ENCODE data around the gene INO80. TPM values are rescaled to one million over a fixed set of nuclear protein-coding genes. Genes with fewer than 3 reads are reported as not detected.

The INO80 gene
- total RNA-seq, 4 donors from 2014 or later, result 17.5 to 111 (median 40.1) TPM

DNA sequence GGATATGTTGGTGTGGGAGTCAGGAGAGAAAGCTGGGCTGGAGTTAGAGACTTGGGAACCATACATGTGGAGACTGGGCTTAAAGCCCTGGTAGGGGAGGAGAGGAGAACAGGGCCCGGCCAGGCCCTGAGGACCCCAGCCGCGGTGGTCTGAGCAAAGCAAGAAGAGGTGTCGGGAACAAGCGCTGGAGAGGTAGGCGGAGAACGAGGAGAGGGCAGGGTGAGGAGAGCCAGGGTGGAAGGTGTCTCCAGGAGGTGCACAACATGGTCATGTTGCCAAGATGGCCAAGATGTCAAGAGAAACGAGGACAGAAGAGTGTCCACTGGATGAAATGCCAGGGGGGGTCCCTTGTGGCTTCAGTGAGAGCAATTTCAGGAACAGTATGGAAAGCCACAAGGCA lies 157.4 kb downstream of the INO80 start:
- peak in 1 of 3 donors; percentile 10 for DNase-seq
- no peaks in the 10 kb centered on the region for H3K9me3 ChIP-seq
- TF ChIP-seq, protein P1, sequence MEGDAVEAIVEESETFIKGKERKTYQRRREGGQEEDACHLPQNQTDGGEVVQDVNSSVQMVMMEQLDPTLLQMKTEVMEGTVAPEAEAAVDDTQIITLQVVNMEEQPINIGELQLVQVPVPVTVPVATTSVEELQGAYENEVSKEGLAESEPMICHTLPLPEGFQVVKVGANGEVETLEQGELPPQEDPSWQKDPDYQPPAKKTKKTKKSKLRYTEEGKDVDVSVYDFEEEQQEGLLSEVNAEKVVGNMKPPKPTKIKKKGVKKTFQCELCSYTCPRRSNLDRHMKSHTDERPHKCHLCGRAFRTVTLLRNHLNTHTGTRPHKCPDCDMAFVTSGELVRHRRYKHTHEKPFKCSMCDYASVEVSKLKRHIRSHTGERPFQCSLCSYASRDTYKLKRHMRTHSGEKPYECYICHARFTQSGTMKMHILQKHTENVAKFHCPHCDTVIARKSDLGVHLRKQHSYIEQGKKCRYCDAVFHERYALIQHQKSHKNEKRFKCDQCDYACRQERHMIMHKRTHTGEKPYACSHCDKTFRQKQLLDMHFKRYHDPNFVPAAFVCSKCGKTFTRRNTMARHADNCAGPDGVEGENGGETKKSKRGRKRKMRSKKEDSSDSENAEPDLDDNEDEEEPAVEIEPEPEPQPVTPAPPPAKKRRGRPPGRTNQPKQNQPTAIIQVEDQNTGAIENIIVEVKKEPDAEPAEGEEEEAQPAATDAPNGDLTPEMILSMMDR (IDR thresholded peaks at IDR 0.05), result no peak
- TF ChIP-seq POLR2A (IDR thresholded peaks at IDR 0.05), result no peak
- H3K27me3 ChIP-seq, result no peaks in the 10 kb centered on the region
- no peak overlapping the region for H3K27ac ChIP-seq
- no peaks in the 10 kb centered on the region for H3K36me3 ChIP-seq
- H3K4me3 ChIP-seq, result no peak overlapping the region
- peaks cover 0 to 17% (median 0%) of the 10 kb centered on the region in 4 donors for H3K4me1 ChIP-seq

GRCh38 chr15:40958146-40958545 lies 157.9 kb downstream of the INO80 start:
- peak in 1 of 3 donors; percentile 34 for DNase-seq
- no peaks in the 10 kb centered on the region for H3K9me3 ChIP-seq
- no peak overlapping the region for H3K4me3 ChIP-seq
- no peaks in the 10 kb centered on the region for H3K27me3 ChIP-seq
- H3K27ac ChIP-seq, result peak overlapping the region in 1 of 4 donors; percentile 4
- TF ChIP-seq, protein P1 (IDR thresholded peaks at IDR 0.05), result no peak
- no peak for TF ChIP-seq POLR2A (IDR thresholded peaks at IDR 0.05)
- no peaks in the 10 kb centered on the region for H3K36me3 ChIP-seq
- peaks cover 0 to 17% (median 0%) of the 10 kb centered on the region in 4 donors for H3K4me1 ChIP-seq

DNA sequence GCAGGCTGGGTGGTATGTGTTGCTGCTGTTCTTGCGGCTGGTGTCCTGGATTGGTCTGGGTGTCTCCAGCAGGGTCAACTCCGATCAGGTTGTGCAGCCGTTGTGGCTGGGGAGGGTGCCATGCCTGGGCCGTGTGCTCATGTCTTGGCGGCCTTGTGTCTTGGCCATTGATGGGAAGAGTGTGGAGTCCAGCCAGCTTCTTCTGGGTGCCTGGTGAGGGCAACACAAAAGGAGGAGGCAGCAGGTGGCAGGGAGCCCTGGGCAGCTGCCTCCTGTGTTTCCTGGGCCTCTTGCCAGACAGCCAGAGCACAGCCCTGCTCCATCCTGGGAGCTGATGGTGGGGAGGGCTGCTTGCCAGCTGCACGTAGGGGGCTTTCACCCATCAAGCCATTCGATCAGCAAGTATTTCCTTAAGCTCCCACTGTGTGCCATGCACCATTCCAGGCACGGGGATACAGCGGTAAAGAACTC lies 158.5 kb downstream of the INO80 start:
- no peaks in the 10 kb centered on the region for H3K36me3 ChIP-seq
- no peak overlapping the region for H3K4me3 ChIP-seq
- H3K9me3 ChIP-seq, result no peaks in the 10 kb centered on the region
- H3K27me3 ChIP-seq, result no peaks in the 10 kb centered on the region
- peaks cover 0 to 17% (median 0%) of the 10 kb centered on the region in 4 donors for H3K4me1 ChIP-seq
- peak in 1 of 3 donors; percentile 39 for DNase-seq
- H3K27ac ChIP-seq, result peak overlapping the region in 1 of 4 donors; percentile 4
- no peak for TF ChIP-seq POLR2A (IDR thresholded peaks at IDR 0.05)
- TF ChIP-seq, protein P1 (IDR thresholded peaks at IDR 0.05), result no peak

- H3K27ac ChIP-seq, result peak overlapping the region in 1 of 4 donors; percentile 31
- peaks cover 0 to 23% (median 0%) of the 10 kb centered on the region in 4 donors for H3K4me1 ChIP-seq
- no peaks in the 10 kb centered on the region for H3K9me3 ChIP-seq
- no peak overlapping the region for H3K4me3 ChIP-seq
- DNase-seq, result peak in 1 of 3 donors; percentile 28
- no peaks in the 10 kb centered on the region for H3K27me3 ChIP-seq
- TF ChIP-seq, protein P1 (IDR thresholded peaks at IDR 0.05), result no peak
- no peak for TF ChIP-seq POLR2A (IDR thresholded peaks at IDR 0.05)
- no peaks in the 10 kb centered on the region for H3K36me3 ChIP-seq
Observed at GRCh38 chr15:40957041-40957555, 159.0 kb downstream of the INO80 start.

- H3K27me3 ChIP-seq, result no peaks in the 10 kb centered on the region
- H3K36me3 ChIP-seq, result no peaks in the 10 kb centered on the region
- peaks cover 0 to 23% (median 0%) of the 10 kb centered on the region in 4 donors for H3K4me1 ChIP-seq
- peak in 1 of 3 donors; percentile 33 for DNase-seq
- no peaks in the 10 kb centered on the region for H3K9me3 ChIP-seq
- H3K27ac ChIP-seq, result peak overlapping the region in 1 of 4 donors; percentile 31
- TF ChIP-seq, protein P1 (IDR thresholded peaks at IDR 0.05), result no peak
- no peak for TF ChIP-seq POLR2A (IDR thresholded peaks at IDR 0.05)
- H3K4me3 ChIP-seq, result no peak overlapping the region
Observed at GRCh38 chr15:40956541-40956982, 159.5 kb downstream of the INO80 start.
